ENCODE measurements around the gene ANKRD13B. TPM values are rescaled to one million over a fixed set of nuclear protein-coding genes. Genes with fewer than 3 reads are reported as not detected.
"Not testable (repeated sequence)": the region's sequence is repeated elsewhere in the genome, so short reads cannot be mapped to it uniquely, and the experiment has no call there.

The ANKRD13B gene
- total RNA-seq, 1 donor from 2014 or later: 123 TPM

DNA sequence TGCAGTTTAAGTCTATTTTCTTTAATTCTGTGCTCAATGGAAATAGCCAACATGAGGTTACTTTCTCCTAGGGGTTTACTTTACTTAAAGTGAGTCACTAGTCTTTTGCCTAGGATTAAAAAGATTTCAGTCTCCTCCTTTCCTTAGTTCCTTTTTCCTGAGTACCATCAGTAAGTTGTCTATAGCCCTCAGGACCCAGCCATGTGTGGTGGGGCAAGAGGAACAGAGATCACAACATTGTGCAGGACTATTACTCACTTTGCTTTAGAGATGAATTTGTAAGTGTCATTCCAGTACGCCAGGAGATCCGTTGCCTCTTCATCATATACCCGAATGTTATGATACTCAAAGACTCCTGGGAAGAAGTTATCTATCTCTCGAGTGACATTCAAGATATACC, 57.5 kb downstream of the ANKRD13B start:
- Mint-ChIP-seq H3K4me1 (ENCODE audit: low read depth, unreplicated experiment) (no peaks in the 10 kb centered on the region), H3K36me3 (ENCODE audit: unreplicated experiment) (no peaks in the 10 kb centered on the region), H3K27me3 (ENCODE audit: unreplicated experiment) (no peaks in the 10 kb centered on the region), H3K9me3 (ENCODE audit: unreplicated experiment) (no peaks in the 10 kb centered on the region), H3K4me3 (ENCODE audit: unreplicated experiment) (no peak overlapping the region), H3K27ac (ENCODE audit: unreplicated experiment) (no peak overlapping the region)
- TF ChIP-seq, protein P1, sequence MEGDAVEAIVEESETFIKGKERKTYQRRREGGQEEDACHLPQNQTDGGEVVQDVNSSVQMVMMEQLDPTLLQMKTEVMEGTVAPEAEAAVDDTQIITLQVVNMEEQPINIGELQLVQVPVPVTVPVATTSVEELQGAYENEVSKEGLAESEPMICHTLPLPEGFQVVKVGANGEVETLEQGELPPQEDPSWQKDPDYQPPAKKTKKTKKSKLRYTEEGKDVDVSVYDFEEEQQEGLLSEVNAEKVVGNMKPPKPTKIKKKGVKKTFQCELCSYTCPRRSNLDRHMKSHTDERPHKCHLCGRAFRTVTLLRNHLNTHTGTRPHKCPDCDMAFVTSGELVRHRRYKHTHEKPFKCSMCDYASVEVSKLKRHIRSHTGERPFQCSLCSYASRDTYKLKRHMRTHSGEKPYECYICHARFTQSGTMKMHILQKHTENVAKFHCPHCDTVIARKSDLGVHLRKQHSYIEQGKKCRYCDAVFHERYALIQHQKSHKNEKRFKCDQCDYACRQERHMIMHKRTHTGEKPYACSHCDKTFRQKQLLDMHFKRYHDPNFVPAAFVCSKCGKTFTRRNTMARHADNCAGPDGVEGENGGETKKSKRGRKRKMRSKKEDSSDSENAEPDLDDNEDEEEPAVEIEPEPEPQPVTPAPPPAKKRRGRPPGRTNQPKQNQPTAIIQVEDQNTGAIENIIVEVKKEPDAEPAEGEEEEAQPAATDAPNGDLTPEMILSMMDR (IDR thresholded peaks at IDR 0.05; ENCODE audit: partially characterized antibody, unreplicated experiment): no peak
- no peak for DNase-seq

DNA sequence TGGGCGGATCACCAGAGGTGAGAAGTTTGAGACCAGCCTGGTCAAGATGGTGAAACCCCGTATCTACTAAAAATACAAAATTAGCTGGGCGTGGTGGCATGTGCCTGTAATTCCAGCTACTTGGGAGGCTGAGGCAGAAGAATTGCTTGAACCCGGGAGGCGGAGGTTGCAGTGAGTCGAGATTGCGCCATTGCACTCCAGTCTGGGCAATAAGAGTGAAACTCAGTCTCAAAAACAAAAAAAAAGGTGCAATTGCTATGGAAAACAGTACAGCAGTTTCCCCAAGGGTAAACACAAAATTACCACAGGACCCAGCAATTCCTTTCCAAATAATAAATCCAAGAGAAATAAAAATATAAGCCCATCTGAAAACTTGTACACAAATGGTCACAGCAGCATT, 59.0 kb downstream of the ANKRD13B start:
- H3K4me3 Mint-ChIP-seq (ENCODE audit: unreplicated experiment); H3K36me3 Mint-ChIP-seq (ENCODE audit: unreplicated experiment); DNase-seq; H3K9me3 Mint-ChIP-seq (ENCODE audit: unreplicated experiment); H3K27me3 Mint-ChIP-seq (ENCODE audit: unreplicated experiment); H3K4me1 Mint-ChIP-seq (ENCODE audit: low read depth, unreplicated experiment); H3K27ac Mint-ChIP-seq (ENCODE audit: unreplicated experiment): not testable (repeated sequence)

DNA sequence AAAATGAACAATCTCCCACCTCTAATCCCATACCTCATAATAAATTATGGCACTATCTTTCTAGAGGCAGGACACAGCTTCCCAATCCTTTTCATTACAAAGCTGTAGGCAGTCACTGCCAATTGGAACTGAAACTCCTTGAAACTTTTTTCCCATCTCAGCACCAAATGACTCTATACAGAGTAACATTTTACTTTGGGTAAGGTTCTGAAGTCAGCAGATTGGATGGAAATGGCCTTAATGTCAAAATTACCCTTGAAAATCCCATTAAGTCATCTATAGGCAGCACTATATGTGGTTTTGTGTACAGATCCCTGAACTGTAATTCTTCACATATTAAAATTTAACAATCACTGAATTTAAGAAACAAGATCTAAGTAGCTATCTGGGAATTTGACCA, 60.0 kb downstream of the ANKRD13B start:
- Mint-ChIP-seq H3K9me3 (ENCODE audit: unreplicated experiment) (no peaks in the 10 kb centered on the region), H3K27me3 (ENCODE audit: unreplicated experiment) (no peaks in the 10 kb centered on the region)

DNA sequence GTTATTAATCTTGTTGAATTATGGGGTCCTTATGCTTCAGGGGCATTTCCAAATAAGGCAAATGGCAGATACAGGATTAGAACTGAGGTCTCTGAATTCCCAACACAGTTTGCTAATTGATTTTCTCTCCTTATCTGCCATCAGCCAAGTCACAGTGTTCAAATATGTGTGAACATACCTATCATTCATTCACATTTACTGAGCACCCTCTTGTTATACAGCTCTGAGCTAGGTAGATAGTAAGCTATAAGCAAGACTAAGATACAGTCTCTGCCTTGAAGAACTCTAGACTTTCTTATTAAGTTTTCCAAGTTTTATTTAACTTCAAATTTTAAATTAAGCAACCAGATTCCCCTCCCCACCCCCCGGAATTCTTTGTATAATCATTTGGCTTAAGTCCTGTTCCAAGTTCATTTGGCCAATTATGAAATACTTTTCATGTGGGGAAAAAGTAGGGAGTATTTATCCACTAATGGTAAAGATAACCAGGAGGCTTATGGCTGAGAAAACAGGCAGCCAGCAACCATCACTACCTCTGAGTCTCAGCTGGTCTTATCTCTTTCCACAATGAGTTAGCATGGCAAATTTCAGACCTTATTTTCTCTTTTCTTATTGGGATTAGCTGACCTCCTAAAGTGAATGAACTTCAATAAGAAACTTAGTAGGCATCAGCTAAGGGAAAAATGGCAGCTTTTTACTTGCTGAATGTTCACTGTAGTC, 61.2 kb downstream of the ANKRD13B start:
- Mint-ChIP-seq H3K4me3 (ENCODE audit: unreplicated experiment) (no peak overlapping the region), H3K27ac (ENCODE audit: unreplicated experiment) (no peak overlapping the region), H3K27me3 (ENCODE audit: unreplicated experiment) (no peaks in the 10 kb centered on the region), H3K36me3 (ENCODE audit: unreplicated experiment) (no peaks in the 10 kb centered on the region), H3K4me1 (ENCODE audit: low read depth, unreplicated experiment) (no peaks in the 10 kb centered on the region), H3K9me3 (ENCODE audit: unreplicated experiment) (no peaks in the 10 kb centered on the region)
- DNase-seq: no peak
- TF ChIP-seq, protein P1 (IDR thresholded peaks at IDR 0.05; ENCODE audit: partially characterized antibody, unreplicated experiment): no peak

More for the DNA sequence above, 60.0 kb downstream of the ANKRD13B start:
- no peak overlapping the region for H3K4me3 Mint-ChIP-seq (ENCODE audit: unreplicated experiment)
- no peaks in the 10 kb centered on the region for H3K4me1 Mint-ChIP-seq (ENCODE audit: low read depth, unreplicated experiment)
- H3K27ac Mint-ChIP-seq (ENCODE audit: unreplicated experiment): no peak overlapping the region
- TF ChIP-seq, protein P1 (IDR thresholded peaks at IDR 0.05; ENCODE audit: partially characterized antibody, unreplicated experiment): no peak
- DNase-seq: no peak
- H3K36me3 Mint-ChIP-seq (ENCODE audit: unreplicated experiment): no peaks in the 10 kb centered on the region

DNA sequence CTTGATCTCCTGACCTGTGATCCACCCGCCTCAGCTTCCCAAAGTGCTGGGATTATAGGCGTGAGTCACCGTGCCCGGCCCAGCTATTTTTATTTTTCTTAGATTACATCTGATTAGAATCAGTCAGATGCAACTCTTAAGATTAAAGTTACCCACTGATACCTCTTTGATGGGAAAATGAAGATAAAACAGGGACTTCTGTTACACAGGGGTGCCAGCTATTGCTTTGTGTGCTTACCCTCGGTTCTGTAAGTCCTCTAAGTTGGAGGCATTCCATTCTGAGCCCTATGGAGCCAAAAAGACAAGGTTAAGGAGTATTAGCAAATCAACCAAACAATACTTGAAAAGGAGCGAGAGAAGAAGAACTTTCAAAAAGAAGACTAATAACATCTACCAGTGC, 62.4 kb downstream of the ANKRD13B start:
- Mint-ChIP-seq H3K4me1 (ENCODE audit: low read depth, unreplicated experiment) (no peaks in the 10 kb centered on the region), H3K36me3 (ENCODE audit: unreplicated experiment) (no peaks in the 10 kb centered on the region), H3K9me3 (ENCODE audit: unreplicated experiment) (no peaks in the 10 kb centered on the region), H3K27me3 (ENCODE audit: unreplicated experiment) (no peaks in the 10 kb centered on the region), H3K27ac (ENCODE audit: unreplicated experiment) (no peak overlapping the region), H3K4me3 (ENCODE audit: unreplicated experiment) (no peak overlapping the region)
- TF ChIP-seq, protein P1 (IDR thresholded peaks at IDR 0.05; ENCODE audit: partially characterized antibody, unreplicated experiment): no peak
- no peak for DNase-seq
